ENCODE results near the gene TAF5.

- TF ChIP-seq CTCF (IDR thresholded peaks at IDR 0.05; ENCODE audit: low read depth, low read length) (no peak), POLR2A (IDR thresholded peaks at IDR 0.05; ENCODE audit: extremely low read depth, insufficient read length) (no peak)
Observed at GRCh38 chr10:103423748-103424147, 56.0 kb downstream of the TAF5 start.

All from NB4 (cell line).